Measurements from ENCODE around the gene PACC1.

Gene PACC1

DNA sequence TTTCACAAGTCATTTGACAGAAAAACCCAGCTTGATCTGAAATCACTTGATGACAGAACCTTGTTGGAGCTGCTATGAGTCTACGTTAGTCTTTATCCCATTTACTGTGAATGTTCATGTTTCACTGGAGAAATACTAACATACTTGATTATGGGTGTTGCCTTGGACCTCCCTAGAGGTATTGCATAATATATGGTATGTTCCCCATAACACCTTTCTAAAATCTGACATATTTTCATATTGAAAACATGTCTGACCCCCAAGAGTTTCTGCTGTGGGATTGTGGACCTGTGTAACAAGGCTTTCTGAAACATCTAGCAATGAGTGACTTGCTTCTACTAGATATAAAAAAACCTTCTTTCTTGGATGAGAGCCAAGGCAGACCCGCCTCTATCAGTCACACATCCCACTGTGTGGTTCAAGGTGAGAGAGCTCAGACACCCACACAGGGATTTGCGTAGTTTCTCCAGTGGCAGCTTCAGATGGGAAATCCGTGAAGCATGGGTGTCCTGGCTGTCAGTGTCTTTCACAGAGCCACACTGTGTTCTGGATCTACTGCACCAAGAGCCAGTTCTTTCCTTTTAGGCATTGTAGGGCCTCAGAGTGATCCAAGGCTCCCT is 22.6 kb upstream of the PACC1 start:
- no peak for DNase-seq

DNA sequence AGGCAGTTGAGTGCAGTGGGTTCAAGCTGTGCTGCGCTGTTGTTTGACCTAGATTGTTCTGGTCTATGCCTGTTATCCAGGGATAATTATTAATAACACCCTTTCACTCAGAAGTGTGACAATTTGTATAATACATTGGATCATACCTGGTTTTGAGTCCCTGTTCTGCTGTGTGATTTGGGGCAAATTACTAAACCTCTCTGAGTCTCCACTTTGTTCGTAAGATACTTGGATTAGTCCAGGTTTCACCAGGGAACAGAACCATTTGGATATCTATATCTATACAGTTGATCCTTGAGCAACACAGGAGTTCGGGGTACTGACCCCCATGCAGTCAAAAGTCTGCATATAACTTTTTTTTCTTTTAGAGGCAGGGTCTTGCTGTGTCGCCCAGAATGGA is 20.3 kb upstream of the PACC1 start:
- DNase-seq = no peak

DNA sequence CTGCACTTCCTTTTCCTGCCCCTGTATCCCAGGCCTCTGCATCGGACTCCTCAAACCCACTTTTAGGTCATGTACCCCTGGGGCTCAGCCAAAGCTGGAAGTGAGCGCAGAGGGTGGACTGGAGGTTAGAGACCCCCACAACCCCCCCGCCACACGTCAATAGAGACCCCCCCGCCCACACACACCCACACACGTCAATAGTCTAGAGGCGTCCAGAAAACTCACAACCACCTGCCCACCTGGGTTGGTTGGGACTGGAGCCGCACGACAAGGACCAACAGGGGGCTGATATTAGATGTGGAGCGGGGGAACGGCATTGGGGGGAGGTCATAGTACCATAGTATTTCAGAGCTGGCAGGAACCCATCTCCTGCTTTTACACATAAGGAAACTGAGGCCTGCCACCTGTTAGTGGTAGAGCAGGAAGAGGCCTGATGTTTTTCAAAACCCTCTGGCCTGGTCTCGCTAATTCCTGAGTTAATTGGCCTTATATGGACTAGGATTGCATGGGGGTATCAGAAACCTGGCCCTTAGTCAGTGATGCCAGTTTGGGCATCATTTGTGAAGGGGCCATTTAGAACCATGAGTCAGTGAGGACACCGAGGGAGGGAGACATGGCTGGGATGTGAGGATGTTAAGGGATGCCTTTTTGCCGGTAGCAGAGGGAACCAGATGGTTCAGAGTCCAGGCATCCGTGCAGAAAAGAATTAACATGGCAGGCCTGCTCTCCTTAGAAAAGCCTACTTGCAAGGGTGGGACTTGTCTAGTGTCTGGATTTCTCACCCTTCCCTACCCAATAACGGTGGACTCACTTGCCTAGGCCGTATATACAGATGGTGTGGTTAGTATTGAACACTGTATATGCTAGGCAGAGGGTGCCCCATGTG is 19.1 kb upstream of the PACC1 start:
- DNase-seq = no peak

DNA sequence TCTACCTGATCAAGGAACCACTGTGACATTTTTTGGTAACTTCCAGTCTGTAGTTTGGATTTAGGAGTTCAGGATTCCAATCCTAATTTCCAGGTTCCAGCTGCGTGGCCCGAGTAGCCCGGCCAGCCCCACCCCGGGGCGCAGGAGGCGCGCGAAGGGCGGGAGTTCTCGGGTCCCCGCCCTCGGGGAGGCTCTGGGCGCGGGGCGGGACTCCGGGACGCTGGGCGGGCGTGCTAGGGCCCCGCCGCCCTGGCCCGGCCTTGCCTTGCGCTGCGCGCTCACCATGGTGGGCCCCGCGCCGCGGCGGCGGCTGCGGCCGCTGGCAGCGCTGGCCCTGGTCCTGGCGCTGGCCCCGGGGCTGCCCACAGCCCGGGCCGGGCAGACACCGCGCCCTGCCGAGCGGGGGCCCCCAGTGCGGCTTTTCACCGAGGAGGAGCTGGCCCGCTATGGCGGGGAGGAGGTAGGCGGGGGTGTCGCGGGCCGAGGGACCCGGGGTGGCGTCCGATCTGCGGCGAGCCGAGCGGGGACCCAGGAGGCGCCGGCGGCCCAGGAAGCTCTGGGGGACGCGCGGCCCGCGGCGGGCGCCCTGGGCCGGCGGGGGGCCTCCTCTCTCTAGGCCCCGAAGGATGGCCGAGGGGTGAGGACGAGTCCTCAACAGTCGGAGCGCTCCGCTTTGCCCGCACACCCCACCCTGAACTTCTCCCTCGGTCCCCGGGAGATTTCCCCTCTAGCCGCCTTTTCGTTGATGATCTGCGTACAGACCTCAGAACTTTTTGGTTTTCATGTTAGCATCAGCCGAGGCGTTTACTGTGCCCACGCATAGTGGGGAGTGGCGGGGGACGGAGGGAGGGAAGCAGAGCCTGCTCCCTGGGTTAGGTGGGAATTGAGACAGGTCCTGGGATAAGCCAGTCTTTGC is 18.2 kb upstream of the PACC1 start, which contains the start of gene NENF:
TSS of gene NENF (plus strand) at position 260 of the 916 bp plus-strand sequence. CDS start at position 284, 24 bp downstream.
- peak; percentile 64 for DNase-seq

DNA sequence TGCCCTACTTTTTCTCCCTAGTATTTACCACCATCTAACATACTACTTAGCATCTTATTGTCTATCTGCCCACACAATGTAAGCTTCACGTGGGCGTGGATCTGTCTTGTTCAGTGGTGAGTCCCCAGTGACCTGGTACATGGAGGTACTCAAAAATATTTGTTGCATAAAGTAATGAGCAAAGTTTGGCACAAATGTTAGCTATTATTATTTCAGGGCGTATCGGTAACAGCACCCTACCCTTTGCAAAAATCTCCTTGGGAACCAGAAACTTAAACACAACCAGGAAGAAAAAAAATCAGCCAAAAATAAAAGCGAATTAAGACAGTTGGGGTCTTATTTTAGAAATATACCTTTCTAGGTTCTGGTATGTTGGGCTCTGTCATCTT is 17.6 kb upstream of the PACC1 start:
- DNase-seq = no peak

DNA sequence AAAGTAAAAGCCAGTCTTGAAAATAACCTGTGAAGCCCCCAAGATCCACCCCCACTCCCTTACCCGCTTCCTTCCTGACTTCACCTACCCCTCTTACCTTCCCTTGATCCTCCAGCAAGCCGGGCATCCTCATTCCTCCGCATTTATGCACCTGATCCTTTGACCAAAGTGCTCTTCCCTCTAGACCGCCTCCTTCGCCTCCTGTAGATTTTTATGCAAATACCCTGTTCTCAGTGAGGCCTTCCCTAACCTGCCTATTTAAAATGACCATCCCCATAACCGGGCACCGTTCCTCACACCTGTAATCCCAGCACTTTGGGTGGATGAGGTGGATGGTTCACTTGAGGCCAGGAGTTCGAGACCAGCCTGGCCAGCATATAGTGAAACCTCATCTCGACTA is 17.0 kb upstream of the PACC1 start:
- DNase-seq = no peak

DNA sequence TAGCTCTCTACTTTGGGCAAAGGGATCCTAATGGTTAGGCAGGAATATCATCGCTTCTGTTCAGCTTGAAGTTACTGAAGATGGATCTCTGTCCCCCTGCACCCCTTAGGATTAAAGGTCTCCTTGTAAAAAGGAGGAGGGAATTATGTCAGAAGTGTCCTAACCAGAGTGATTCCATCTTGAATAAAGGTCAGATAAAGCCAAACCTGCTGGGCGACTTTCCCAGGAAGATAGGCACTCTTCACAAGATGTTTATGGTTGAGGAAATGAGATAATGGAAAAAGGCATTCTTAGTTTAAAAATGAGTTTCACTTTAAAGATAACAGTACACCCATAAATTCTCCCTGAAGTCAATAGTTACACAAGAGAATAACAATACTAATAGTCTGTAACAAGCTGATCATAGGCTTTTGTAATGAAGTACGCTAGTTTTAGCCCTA is 16.3 kb upstream of the PACC1 start:
- no peak for DNase-seq

DNA sequence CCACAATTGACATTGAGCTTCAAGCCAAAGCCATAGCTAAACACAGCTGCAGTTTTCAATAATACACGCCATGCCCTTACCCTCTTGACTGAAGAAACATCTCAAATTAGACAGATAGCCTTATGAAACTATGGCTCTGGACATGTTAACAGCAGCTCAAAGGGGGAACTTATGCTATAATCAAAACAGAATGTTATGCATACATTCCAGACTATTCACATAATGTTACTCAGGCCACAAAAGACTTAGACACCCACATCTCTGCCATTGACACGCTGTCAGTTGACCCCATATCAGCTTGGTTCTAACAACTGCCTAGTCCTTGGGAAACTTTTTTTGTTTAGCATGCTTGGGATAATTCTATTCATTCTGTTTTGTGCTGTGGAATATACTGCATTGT is 15.7 kb upstream of the PACC1 start:
- DNase-seq = no peak

DNA sequence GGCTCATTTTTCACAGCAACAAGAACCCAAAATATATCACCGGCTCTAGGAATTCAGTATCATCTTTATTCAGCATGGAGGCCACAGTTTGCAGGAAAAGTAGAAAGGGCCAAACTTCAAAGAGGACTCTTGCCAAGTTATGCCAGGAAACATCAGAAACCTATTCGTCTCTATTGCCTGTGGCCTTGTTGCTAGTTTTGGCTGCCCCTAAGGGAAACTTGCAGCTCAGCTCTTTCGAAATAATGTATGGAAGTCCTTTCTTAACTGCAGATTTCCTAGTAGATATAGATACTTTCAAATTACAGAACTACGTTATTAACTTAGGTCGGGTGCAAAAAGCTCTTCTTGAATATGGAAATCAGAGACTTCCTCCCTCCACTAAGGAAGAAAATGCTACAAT is 13.8 kb upstream of the PACC1 start:
- no peak for DNase-seq

DNA sequence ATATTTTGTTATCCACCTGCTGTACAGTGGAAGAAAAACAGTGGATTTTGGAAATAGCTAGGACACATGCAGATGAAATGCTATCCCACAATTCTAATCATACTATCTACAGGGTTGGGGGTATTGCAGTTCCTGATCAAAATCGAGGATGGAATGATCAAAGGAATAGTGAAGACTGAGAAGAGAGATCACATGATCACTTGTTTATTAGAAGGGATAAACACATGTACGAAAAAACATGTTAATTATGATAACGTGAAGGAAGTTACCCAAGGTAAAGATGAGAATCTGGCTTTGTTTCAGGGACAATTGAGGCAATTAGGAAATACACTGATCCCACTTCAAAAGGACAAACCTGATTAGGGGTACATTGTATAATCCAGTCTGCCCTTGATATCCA is 9.2 kb upstream of the PACC1 start:
- no peak for DNase-seq

DNA sequence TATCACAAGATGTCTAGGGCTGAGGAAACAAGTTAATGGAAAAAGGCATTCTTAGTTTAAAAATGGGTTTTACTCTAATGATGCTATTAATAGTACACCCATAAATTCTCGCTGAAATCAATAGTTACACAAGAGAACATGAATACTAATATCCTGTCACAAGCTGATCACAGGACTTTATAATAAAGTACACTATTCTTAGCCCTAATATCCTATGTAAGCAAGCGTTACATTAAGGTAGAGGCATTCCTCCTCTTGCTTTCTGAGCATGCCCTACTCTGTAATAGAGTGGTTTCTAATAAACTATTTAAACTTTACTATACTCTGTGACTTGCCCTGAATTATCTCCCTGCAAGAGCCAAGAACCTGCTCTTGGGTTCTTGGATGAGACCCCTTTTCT is 6.5 kb upstream of the PACC1 start:
- no peak for DNase-seq

DNA sequence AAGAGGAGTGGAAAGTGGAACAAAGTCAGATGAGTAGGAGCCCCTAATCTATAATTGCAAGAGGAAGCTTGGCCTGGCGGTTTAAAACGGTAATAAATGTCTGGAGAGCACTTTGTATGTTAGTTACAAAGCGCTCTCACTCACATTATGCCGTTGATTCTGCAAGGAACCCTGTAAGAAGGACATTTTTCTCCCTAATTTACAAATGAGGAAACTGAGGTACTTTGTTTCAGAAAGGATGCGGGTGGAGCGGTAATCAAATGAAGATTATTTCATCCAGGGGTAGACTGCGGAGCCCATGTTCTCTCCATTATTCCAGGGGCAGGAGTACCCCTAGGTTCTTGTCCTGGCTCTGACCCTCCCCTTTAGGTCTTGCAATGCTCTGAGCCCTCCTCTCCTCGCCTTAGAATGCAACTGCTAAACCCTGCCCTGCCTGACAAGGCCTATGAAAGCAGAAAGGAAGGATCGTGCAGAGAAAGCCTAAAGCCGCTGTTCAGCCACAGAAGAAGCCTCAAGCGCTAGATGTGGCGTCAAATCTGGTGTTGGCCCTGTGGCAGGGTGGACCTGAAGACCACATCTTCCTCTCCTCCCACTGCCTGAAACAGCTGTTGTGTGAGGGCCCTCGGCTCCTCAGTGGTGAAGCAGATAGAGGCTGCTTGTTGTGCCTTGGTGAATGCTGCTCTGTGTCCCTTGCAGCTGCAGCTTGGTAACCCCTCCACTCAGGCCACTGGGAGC is 588 bp upstream of the PACC1 start:
- no peak for DNase-seq

DNA sequence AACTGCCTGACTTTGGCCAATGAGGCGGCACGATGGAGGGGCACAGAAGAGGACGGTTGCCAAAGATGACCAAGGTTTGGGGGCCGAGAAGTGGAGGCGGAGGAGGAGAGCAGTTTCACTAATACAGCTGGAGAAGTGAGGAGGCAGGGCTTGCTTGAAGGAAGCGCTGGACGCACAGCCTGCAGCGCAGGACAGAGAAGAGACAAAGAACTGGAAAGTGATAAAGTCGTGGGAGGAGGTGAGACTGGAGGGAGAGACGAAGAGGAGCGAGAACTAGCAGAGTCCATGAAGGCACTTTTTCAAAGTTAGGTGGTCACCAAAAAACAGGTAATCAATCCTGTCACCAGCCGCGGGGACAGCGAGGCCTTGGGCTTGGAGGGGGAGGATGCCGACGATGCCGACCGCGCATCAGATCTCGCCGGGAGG is 771 bp downstream of the PACC1 start:
- no peak for DNase-seq

DNA sequence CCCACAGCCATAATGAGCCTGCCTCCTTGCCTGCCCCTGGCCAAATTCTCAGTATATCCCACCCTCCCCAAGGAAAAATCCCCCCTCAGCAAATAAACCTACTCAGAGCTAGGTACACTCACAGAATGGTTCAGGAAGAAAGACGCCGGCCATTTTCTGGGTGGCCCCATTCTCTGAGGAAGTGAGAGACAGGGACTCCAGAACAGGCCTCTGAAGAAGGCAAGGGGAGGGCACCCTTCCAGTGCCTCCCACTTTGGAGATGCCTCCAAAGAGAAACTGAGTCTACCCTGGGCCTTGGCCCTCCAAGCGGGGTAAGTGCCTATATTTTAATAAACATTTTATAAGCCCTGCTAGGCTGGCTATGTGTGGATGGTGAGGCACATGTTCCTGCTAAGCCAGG is 2.3 kb downstream of the PACC1 start:
- no peak for DNase-seq

DNA sequence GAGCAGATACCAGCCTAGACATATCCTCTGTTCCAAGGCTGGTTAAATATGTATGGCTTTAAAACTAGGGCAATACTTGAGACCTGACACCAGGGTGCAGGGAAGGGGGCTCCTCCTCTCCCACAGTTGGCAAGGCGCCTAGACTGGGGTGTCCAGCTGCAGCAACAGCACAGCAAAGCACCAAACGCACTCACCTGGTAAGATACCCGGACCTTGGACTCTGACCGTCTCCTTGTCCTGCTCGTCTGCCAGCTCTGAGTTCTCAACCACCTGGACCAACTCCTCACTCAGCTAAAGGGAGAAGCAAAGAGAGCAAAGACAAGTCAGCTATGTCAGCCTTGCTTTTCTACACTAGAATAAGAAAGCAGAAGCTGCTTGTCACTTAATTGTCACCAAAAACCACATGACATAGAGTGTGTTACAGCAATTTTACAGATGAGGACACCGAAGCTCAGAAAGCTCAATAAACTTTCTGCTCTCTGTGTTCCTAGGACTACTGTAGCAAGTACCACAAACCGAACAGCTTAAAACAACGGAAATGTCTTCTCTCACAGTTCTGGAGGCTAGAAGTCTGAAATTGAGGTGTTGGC is 4.4 kb downstream of the PACC1 start:
- DNase-seq = no peak

DNA sequence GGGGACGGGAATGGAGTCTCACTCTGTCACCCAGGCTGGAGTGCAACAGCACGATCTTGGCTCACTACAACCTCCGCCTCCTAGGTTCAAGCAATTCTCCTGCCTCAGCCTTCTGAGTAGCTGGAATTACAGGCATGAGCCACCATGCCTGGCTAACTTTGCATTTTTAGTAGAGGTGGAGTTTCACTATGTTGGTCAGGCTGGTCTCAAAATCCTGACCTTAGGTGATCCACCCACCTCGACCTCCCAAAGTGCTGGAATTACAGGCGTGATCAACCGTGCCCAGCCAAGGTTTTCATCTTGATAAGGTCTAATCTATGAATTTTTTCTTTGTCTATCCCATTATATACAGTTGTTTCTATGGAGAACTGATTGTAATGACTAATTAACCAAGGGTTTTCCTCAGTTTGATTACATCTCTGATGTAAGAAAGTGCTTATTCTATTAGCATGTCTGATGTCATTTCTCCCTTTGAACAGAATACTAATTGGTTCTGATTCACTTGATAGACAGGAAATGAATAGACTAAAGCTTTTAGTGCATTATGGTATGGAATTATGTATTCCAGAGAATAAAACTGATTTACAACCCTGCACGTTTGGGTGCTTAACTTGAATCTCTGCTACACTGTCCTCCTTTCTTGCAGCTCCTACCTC is 11.9 kb downstream of the PACC1 start:
- DNase-seq = no peak

DNA sequence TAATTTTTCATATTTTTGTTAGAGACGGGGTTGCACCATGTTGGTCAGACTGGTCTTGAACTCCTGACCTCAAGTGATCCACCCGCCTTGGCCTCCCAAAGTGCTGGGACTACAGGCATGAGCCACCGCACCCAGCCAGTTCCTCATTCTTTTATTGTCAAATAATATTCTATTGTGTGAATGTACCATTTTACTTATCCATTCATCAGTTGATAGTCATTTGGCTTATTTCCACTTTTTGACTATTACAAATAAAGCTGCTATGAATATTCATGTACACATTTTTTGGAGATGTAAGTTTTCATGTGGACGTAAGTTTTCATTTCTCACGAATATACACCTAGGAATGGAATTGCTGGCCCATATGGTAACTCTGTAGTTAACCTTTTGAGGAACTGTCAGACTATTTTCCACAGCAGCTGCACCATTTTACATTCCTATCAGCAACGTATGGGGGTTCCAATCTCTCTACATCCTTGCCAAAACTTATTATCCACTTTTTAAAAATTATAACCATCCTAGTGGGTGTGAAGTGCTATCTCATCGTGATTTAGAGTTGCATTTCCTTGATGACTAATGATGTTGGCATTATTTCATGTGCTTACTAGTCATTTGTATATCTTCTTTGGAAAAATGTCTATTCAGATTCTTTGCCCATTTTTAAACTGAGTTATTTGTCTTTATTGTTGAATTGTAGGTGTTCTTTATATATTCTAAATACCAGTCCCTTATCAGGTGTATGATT is 12.7 kb downstream of the PACC1 start:
- no peak for DNase-seq

DNA sequence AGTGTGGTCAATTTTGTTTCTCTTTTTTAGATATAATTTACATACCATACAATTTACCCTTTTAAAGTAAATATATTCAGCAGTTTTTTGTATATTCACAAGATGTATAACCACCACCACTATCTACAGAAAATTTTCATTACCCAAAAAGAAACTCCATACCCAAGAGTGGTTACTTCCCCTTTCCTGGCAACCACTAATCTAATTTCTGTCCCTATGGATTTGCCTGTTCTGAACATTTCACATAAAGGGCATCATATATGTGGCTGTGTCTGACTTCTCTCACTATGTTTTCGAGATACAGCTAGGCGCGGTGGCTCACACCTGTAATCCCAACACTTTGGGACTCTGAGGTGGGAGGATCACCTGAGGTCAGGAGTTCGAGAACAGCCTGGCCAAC is 13.6 kb downstream of the PACC1 start:
- no peak for DNase-seq

DNA sequence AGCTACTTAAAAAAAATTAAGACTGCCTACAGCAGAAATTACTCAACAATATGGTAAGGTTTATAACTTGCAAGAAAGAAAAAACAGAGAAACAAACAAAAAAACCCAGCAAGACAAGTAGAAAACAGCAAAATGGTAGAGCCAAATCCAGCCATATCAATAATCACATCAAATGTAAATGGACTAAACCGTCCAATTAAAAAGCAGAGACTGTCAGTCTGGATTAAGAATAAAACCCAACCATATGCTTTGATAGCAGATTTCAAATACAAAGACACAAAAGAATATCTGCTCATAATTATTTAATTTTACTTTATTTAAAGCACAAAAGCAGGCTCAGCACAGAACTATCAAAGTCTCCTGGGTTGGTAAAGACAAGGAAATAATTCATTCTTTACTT is 17.5 kb downstream of the PACC1 start:
- DNase-seq = no peak

DNA sequence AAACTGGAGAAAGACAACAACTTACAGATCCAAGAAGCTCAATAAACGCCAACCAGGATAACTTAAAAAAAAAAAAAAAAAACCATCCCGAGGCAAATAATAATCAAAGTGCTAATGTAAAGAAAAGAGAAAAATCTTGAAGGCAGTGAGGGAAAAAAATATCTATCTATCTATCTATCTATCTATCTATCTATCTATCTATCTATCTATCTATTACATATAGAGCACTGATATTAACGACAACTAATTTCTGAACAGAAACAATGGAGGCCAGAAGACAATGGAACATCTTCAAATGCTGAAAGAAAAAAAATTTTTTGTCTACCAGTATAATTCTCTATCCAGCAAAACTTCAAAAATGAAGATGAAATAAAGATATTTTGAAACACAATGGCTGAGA is 18.0 kb downstream of the PACC1 start:
- DNase-seq = no peak

Measured in stimulated activated naive CD4-positive, alpha-beta T cell treated with Interleukin-2 at 50 U/mL for 16 hours (primary cell).